Skin epidermis (tissue), 12 donors: ENCODE measurements around the gene TREML1.
"Not testable (repeated sequence)": the region's sequence is repeated elsewhere in the genome, so short reads cannot be mapped to it uniquely, and the experiment has no call there.

Experiments
- H3K27ac ChIP-seq, 21 experiments: fragments of 200-600 bp; sonication (generic) in 11 of 21; one replicate each; pipeline ENCODE4 v1.5.0; 2020; ENCODE audit warnings: mild to moderate bottlenecking in 3 of 21, inconsistent platforms in 2 of 21, moderate library complexity in 2 of 21
- H3K4me3 ChIP-seq, 7 experiments: fragments of 200-600 bp; sonication (generic) in 2 of 7; one replicate each; pipeline ENCODE4 v1.5.0; 2020; ENCODE audit warnings: inconsistent platforms in 2 of 7, mild to moderate bottlenecking in 2 of 7, moderate library complexity in 1 of 7

TREML1 gene, protein sequence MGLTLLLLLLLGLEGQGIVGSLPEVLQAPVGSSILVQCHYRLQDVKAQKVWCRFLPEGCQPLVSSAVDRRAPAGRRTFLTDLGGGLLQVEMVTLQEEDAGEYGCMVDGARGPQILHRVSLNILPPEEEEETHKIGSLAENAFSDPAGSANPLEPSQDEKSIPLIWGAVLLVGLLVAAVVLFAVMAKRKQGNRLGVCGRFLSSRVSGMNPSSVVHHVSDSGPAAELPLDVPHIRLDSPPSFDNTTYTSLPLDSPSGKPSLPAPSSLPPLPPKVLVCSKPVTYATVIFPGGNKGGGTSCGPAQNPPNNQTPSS

GRCh38 chr6:41153992-41154625 lies at the start of gene TREML1:
TSS of gene TREML1 (minus strand) at chr6:41154347. CDS start at chr6:41154288, 59 bp downstream.
- no peak within 1 kb of the TSS for H3K27ac ChIP-seq
- H3K4me3 ChIP-seq: no peak within 1 kb of the TSS

GRCh38 chr6:41201764-41202173 lies 47.6 kb upstream of the TREML1 start:
- Histone ChIP-seq H3K4me3 (no peak overlapping the region), H3K27ac (peak overlapping the region in 4 of 21 experiments; percentile 82 to 92 (median 86))

DNA sequence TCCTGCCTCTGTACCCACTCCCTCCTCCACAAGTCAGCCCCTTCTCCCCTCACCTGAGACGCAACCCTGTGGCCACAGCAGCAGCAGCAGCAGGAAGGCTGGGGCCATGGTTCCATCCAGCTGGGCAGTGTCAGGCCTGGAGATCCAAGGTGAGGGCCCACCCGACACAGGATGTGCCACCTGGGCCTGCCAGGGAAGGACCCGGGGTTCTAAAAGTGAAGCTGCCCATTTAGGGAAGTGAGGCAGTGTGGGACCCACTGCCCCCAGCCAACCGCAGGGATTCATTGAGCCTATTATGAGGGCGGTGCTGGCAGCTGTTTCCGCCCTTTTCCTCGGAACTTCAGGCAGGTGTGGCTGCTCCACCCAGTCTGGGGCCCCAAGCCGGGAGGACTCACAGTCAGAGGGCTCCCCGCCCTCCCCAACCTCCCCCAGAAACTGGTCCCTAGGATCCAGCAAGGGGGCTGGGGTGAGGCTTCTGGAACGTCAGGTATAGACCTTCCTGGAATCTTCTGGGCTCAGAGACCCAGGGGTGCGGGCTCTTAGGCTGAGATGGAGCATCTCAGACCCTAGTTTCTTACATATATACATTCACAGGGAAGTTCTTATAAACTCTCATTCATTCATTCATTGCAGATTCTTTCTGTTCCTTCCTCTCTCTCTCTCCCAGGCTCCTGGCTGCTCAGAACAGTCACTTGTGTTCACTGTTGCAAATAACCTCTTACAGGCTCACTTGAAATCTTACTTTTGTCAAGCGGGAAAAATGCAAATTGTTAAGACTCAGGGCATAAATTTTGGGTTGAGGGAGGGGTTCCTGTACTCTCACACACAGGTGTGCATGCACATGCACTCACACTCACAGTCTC lies 47.0 kb upstream of the TREML1 start, which contains the start of gene TREML2:
Gene TREML2 (minus strand): TSS at position 249 of the 863 bp plus-strand sequence. CDS start 141 bp downstream, at position 108.
- Histone ChIP-seq H3K4me3 (no peak within 1 kb of the TSS), H3K27ac (peak within 1 kb of the TSS in 17 of 21 experiments; percentile 9 to 92 (median 79))

DNA sequence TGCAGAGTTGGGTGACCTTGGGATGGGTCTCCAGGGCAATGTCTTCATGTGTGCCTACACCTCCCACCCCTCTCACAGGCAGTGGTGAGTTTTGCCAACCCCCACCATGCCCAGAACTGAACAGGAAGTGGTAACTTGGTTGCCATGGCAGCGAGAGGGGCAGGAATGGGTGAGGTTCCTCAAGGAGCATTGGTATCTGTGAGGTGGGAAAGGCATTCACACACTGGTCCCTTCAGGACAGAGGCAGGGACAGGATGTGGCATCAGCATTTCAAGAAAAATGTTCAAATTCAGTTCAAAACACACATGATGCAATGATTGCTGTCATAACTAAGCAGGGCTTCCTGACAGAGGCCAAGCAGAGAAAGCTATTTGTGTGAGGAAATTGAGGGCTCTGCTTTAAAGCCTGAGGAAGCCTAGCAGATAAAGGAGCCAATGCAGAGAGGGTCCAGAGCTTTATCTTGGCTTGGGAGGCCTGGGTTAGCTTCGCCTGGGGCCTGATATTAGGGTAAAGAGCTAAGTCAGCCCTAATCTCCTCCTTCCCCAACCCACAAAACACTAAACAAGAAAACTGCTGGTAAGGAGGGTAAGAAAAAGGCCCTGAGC lies 46.3 kb upstream of the TREML1 start:
- no peak overlapping the region for H3K4me3 ChIP-seq
- H3K27ac ChIP-seq: peak overlapping the region in 17 of 21 experiments; percentile 9 to 92 (median 79)

GRCh38 chr6:41199552-41200246 lies 45.6 kb upstream of the TREML1 start:
- H3K4me3 ChIP-seq: no peak overlapping the region
- peak overlapping the region in 13 of 21 experiments; percentile 22 to 92 (median 82) for H3K27ac ChIP-seq

GRCh38 chr6:41197234-41197633 lies 43.1 kb upstream of the TREML1 start:
- Histone ChIP-seq H3K4me3 (no peak overlapping the region), H3K27ac (no peak overlapping the region)

GRCh38 chr6:41194386-41194785 lies 40.2 kb upstream of the TREML1 start:
- Histone ChIP-seq H3K4me3 (no peak overlapping the region), H3K27ac (no peak overlapping the region)

- no peak overlapping the region for H3K4me3 ChIP-seq
- H3K27ac ChIP-seq: no peak overlapping the region
These were observed 39.7 kb upstream of the TREML1 start for GRCh38 chr6:41193884-41194283.

GRCh38 chr6:41193171-41193734 lies 39.1 kb upstream of the TREML1 start:
- Histone ChIP-seq H3K4me3 (no peak overlapping the region), H3K27ac (no peak overlapping the region)

DNA sequence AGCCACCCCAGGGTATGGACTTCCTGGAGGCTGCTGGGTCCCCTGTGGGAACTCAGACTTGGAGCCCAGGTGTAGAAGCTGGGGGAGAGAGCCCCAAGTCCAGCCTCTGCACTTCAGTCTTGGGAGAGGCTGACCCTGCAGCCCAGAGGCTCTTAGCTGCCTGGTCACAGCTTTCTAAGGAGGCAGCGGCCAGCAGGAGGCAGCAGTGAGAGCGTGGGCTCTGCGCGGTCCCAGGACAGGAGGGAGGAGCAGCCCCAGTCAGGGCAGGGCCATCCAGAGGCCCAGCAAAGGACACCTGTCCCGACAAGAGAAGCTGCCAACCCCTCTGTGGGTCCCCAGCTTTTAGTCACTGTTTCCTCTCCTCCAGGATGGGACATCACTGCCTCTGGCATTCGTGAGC lies 37.4 kb upstream of the TREML1 start:
- H3K27ac ChIP-seq: no peak overlapping the region
- no peak overlapping the region for H3K4me3 ChIP-seq

DNA sequence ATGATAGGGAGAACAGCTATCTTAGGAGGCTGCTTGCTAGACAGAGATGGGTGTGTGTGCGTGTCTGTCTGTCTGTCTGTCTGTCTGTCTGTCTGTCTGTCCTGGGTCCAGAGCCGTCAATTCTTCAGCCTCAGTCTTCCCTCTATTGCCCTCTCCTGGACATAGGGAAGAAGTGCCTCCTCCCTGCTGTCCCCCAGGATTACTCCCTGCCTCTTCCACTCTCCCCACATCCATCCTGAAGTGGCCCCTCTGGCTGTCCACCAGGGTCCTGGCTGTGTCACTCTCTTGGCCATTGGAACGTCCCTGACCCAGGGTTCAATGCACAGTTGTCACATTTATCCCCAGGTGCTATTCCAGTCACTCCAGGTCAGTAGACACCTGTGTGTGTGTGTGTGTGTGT lies 36.6 kb upstream of the TREML1 start:
- Histone ChIP-seq H3K4me3 (no peak overlapping the region), H3K27ac (no peak overlapping the region)

DNA sequence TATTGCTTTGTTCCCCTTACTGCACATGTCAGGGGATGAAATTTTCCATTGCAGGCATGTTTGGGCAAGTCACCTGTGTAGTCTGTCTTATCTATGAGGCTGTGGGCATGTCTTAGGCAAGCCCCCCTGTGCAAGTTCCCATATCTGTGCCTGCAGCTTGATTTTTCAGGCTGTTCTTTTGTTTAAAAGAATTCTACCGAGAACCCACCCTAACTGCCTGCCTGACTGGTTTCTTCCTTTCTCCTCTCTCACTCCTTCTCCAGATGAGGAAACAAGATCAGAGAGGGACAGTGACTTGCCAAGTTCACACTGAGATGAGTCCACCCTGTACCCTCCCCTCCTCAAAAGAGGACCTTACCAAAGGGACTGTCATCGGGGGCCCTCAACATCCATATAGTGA lies 35.8 kb upstream of the TREML1 start:
- Histone ChIP-seq H3K27ac (no peak overlapping the region), H3K4me3 (no peak overlapping the region)

DNA sequence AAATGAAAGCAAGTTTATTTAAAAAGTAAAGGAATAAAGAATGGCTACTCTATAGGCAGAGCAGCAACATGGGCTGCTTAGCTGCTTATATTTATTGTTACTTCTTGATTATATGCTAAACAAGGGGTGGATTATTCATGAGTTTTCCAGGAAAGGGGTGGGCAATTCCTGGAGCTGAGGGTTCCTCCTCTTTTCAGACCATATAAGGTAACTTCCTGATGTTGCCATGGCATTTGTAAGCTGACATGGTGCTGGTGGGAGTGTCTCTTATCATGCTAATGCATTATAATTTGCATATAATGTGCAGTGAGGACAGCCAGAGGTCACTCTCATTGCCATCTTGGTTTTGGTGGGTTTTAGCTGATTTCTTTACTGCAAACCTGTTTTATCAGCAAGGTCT lies 34.9 kb upstream of the TREML1 start:
- H3K27ac ChIP-seq, H3K4me3 ChIP-seq: not testable (repeated sequence)

DNA sequence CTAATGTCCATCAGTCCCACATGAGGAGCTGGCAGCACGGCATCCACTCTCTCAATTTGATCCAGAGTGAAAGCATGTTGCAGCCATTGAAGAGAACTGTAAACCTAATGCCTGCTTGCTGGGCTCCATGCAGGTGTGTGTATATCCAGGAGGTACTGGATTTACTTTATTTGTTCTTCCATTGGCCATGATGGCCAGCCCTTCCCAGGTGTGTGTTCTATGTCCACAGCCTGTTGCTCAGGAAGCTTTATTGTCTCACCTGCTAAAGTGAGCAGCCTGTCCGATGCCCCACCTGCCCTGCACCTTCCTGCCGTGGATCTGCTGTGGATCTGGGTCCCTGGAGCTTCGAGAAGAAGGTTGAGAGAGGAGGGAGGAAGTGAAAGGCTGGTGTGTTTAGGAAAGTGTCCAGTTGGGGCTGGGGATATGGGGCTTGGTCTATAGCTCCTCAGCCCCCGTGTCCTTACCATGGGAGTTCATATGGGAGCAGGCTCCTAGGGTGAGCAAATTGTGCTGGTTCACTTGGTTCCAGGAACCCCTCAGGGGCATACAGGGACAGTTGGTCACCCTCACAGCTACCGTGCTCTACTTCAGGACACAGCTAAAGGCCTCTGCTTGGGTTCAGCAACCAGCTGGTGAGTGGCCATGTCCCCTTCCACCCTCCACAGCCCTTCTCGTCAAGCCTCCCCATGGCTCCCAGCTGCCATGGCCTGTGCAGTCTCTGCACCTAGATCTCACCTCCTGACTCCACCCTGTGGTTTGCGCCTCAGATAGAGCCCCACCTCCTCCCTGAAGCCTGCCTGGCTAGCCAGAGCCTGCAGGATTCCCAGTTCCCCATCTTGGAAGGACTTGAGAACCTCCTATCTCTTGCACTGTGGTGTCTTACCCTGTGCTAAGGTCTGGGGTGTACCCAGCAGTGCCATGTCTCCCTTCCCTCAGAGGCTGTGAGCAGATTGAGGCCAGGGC lies 34.1 kb upstream of the TREML1 start:
- Histone ChIP-seq H3K4me3 (no peak overlapping the region), H3K27ac (no peak overlapping the region)

DNA sequence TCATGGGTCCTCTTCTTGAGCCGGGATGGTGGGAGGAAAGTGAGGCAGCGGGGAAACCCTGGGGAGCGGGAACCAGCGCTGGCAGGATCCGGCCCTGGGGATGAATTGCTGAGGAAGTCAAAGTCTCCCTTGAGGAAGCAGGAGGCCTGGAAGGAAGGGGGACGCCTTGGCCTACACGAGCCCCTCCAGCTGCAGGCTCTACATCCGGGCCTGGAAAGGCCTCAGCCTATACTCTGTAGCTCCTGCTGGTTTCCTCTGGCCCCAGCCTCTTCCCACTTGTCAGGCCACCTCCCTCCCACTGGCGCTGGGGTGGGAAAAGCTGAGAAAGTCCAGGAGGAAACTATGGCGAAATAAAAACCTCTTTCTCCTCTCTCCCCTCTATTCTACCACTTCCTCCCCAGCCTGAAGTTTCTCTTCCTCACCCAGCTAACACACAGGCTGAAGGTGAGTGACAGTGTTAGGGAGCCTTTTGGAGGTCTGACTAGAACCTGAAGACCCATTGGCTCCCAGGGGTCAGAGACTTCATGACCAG lies 31.9 kb upstream of the TREML1 start:
- H3K27ac ChIP-seq: peak overlapping the region in 3 of 21 experiments; percentile 14 to 62 (median 38)
- H3K4me3 ChIP-seq: no peak overlapping the region

- H3K4me3 ChIP-seq: no peak overlapping the region
- H3K27ac ChIP-seq: no peak overlapping the region
These were observed 30.6 kb upstream of the TREML1 start for GRCh38 chr6:41184761-41185160.
